Kidney (tissue), 14 donors: ENCODE measurements around the gene RIGI. TPM values are rescaled to one million over a fixed set of nuclear protein-coding genes. Genes with fewer than 3 reads are reported as not detected.

Experiments
- DNase-seq, 5 donors: peaks; one replicate each; pipeline ENCODE4 v3.0.0-alpha.2; 2013 to 2020
- FAIRE-seq: peaks from 2 replicates; lab custom pipeline; 2012; peaks lifted over from hg19 to GRCh38; lab: Jason Lieb, UNC
- H3K27ac ChIP-seq, 2 donors: one replicate each; pipeline ENCODE4 v1.7.0; 2013; ENCODE audit warnings: low read depth in 2 of 2, low read length in 2 of 2, inconsistent platforms in 1 of 2
- H3K27me3 ChIP-seq: one replicate; pipeline ENCODE4 v1.7.1; 2013; ENCODE audit warnings: low read length, inconsistent platforms; ENCODE audit not compliant: control insufficient read depth, insufficient read depth
- H3K36me3 ChIP-seq, 3 donors: one replicate each; pipeline versions ENCODE4 v1.7.0 to v1.7.1; 2013; ENCODE audit warnings: low read length in 3 of 3, control low read depth in 1 of 3, inconsistent platforms in 1 of 3; ENCODE audit not compliant: insufficient read depth in 3 of 3, control insufficient read depth in 2 of 3
- H3K4me1 ChIP-seq, 3 donors: one replicate each; pipeline versions ENCODE4 v1.7.0 to v1.7.1; 2013; ENCODE audit warnings: low read length in 3 of 3, inconsistent platforms in 1 of 3, low read depth in 1 of 3; ENCODE audit not compliant: control insufficient read depth in 2 of 3, insufficient read depth in 2 of 3
- H3K4me3 ChIP-seq, 3 donors: one replicate each; pipeline versions ENCODE4 v1.7.0 to v1.8.1; 2013; ENCODE audit warnings: low read length in 3 of 3, control low read depth in 1 of 3, inconsistent platforms in 1 of 3
- H3K9ac ChIP-seq, 3 donors: one replicate each; pipeline versions ENCODE4 v1.7.0 to v1.7.1; 2013; ENCODE audit warnings: low read length in 3 of 3, control low read depth in 1 of 3, inconsistent platforms in 1 of 3
- H3K9me3 ChIP-seq, 3 donors: one replicate each; pipeline versions ENCODE4 v1.7.0 to v1.7.1; 2013; ENCODE audit warnings: low read length in 3 of 3, control low read depth in 1 of 3, inconsistent platforms in 1 of 3; ENCODE audit not compliant: control insufficient read depth in 2 of 3, insufficient read depth in 1 of 3
- CTCF ChIP-seq: IDR thresholded peaks from 3 replicates; pipeline ENCODE4 v1.5.1; 2012; ENCODE audit warnings: mild to moderate bottlenecking, moderate library complexity, borderline replicate concordance; ENCODE audit not compliant: insufficient read depth; ENCODE audit errors: extremely low read depth
- intact Hi-C: fragments of 100-400 bp; cut with DNase I; formaldehyde crosslinking; loops from one replicate; pipeline ENCODE4 v1.11.1; 2022
- polyA plus RNA-seq: library from polyadenylated mRNA; stranded (reverse); fragments of 350-450 nt; fragmentation: Illumina TruSeq; extraction: RNeasy Lipid Tissue Mini Kit (QIAGEN cat#74804); gene quantifications from one replicate; pipeline ENCODE4 v1.2.3, GENCODE V29; 2014; ENCODE audit warnings: low read depth, low replicate concordance; ENCODE audit not compliant: insufficient read depth
- total RNA-seq: library from RNA; stranded (reverse); fragmentation: NEBNext Ultra II Directional; extraction: Animal tissue kit (Norgen Biotek cat#: 25700); gene quantifications from one replicate; pipeline ENCODE4 v1.2.1, GENCODE V29; 2021
- donor health status: control.
- donor health status: control.
- donor health status: control.
- donor health status: control.
- donor health status: control.
- donor health status: DM: yes; HTN: yes; CAD: no.
- donor health status: Normal renal cell carcinoma (clear cell type).

Gene RIGI
- total and polyA plus RNA-seq, 2 donors from 2014 or later, result 5.0 to 13.1 TPM

- no peak for FAIRE-seq
Measured at GRCh38 chr9:32572900-32573523, 47.0 kb upstream of the RIGI start, which contains the start of gene NDUFB6. Gene NDUFB6, minus strand, starts transcription at chr9:32573159. Its CDS starts 99 bp downstream, at chr9:32573060.

GRCh38 chr9:32571969-32572899, 46.2 kb upstream of the RIGI start:
- peaks cover 2 to 5% (median 3%) of the 10 kb centered on the region in 3 donors for H3K4me1 ChIP-seq
- H3K4me3 ChIP-seq, result peak overlapping the region; percentile 85 to 97 (median 92)
- peak; percentile 61 for TF ChIP-seq CTCF
- H3K27ac ChIP-seq, result peak overlapping the region; percentile 77 to 85
- peaks cover 0 to 10% (median 0%) of the 10 kb centered on the region in 3 donors for H3K36me3 ChIP-seq
- H3K9me3 ChIP-seq, result no peaks in the 10 kb centered on the region
- no peaks in the 10 kb centered on the region for H3K27me3 ChIP-seq
- peak overlapping the region; percentile 75 to 96 (median 95) for H3K9ac ChIP-seq
- FAIRE-seq (peak; percentile 39), DNase-seq (peak in 4 of 5 donors; percentile 64 to 88 (median 79))
- intact Hi-C loops, result no loop called here

More at GRCh38 chr9:32572900-32573523, 47.0 kb upstream of the RIGI start, which contains the start of gene NDUFB6:
- Histone ChIP-seq H3K9ac (peak within 1 kb of the TSS; percentile 75 to 96 (median 95)), H3K27me3 (no peaks in the 10 kb centered on the region), H3K9me3 (no peaks in the 10 kb centered on the region), H3K4me3 (peak within 1 kb of the TSS; percentile 85 to 97 (median 92)), H3K36me3 (peaks cover 0 to 4% (median 0%) of the 10 kb centered on the region in 3 donors), H3K27ac (peak within 1 kb of the TSS; percentile 77 to 85), H3K4me1 (peaks cover 2 to 5% (median 3%) of the 10 kb centered on the region in 3 donors)
- intact Hi-C loops, result no loop called here
- no peak for TF ChIP-seq CTCF
- peak; percentile 95 to 97 (median 97) for DNase-seq

GRCh38 chr9:32570262-32570661, 44.3 kb upstream of the RIGI start:
- DNase-seq (no peak), FAIRE-seq (no peak)
- Histone ChIP-seq H3K9me3 (no peaks in the 10 kb centered on the region), H3K36me3 (peaks cover 4 to 16% (median 7%) of the 10 kb centered on the region in 3 donors), H3K9ac (no peak overlapping the region), H3K4me1 (peaks cover 2 to 5% (median 3%) of the 10 kb centered on the region in 3 donors), H3K4me3 (no peak overlapping the region), H3K27me3 (no peaks in the 10 kb centered on the region), H3K27ac (no peak overlapping the region)
- intact Hi-C loops, result no loop called here
- TF ChIP-seq CTCF, result no peak
